IPS DF 6.9 (cell line): ENCODE measurements around the gene IMMP1L.

Experiments used
- DNase-seq: peaks from one replicate; pipeline ENCODE4 v3.0.0-alpha.2; 2013; ENCODE audit warnings: low read depth, low spot score
- H3K27ac ChIP-seq: one replicate; pipeline ENCODE4 v1.5.1; 2013; ENCODE audit warnings: low read length, control low read depth
- H3K27me3 ChIP-seq: 2 replicates; pipeline ENCODE4 v1.6.1; 2013; ENCODE audit warnings: mild to moderate bottlenecking, low read length; ENCODE audit not compliant: control insufficient read depth, insufficient read depth
- H3K36me3 ChIP-seq: 2 replicates; pipeline ENCODE4 v1.6.1; 2013; ENCODE audit warnings: low read length; ENCODE audit not compliant: control insufficient read depth, insufficient read depth
- H3K4me1 ChIP-seq: 2 replicates; pipeline ENCODE4 v1.6.1; 2013; ENCODE audit warnings: low read length; ENCODE audit not compliant: control insufficient read depth, insufficient read depth
- H3K4me3 ChIP-seq: 2 replicates; pipeline ENCODE4 v1.5.1; 2013; ENCODE audit warnings: mild to moderate bottlenecking, low read length
- H3K9me3 ChIP-seq: 2 replicates; pipeline ENCODE4 v1.6.1; 2013; ENCODE audit warnings: low read length, inconsistent platforms; ENCODE audit not compliant: control insufficient read depth, insufficient read depth
- WGBS: extraction: QIAGEN DNeasy Blood & Tissue Kit; methylation state at CpG from one replicate; pipeline ENCODE4 v1.1.7; 2013; ENCODE audit warnings: mixed read lengths, missing lambda C conversion rate; ENCODE audit not compliant: insufficient read length, insufficient coverage; 5-methylcytosine and 5-hydroxymethylcytosine counted together

The IMMP1L gene

DNA sequence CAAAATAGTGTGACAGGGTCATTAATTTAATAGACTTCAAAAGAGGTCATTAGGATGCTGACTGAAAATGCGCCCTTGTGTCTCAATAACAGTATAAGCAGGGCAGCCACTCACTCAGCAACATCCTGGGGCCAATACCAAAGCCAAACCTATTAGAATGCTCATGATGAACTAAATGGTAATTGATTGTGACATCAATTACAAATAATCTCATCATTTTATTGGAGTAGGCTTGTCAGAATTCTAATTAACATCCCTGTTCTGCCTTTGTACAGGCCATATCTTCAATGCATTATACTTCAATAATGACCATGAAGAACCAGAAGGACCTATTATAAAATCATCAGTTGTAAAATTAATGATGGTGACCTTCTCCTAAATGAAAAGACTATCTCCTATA is 75.6 kb downstream of the IMMP1L start:
- DNase-seq, result no peak
- Histone ChIP-seq H3K36me3 (no peaks in the 10 kb centered on the region; the same call in 1 of the 2 replicates), H3K4me3 (no peak overlapping the region), H3K9me3 (no peaks in the 10 kb centered on the region), H3K27ac (no peak overlapping the region), H3K27me3 (no peaks in the 10 kb centered on the region), H3K4me1 (no peaks in the 10 kb centered on the region)
- WGBS, result no CpG with 5 or more reads among the region's 1 CpG

DNA sequence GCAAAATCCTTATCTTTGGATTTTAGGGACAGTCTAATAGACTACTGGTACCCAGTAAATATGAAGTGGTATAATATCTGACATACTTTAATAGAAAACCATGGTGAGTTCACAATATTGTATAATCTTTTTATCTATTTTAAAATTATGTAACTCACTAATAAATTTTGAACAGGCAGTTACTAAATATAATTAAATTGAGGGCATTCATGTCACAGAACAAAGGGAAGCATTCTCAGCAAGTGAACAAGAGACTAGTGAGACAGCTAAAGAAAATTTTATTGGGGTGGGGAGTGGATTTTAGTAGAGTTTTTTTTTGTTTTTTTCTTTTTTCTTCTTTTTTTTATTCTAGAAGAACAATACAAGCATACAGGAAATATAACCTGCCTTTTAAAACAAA is 84.8 kb downstream of the IMMP1L start:
- DNase-seq, result no peak
- Histone ChIP-seq H3K4me3 (no peak overlapping the region), H3K27ac (no peak overlapping the region), H3K27me3 (no peaks in the 10 kb centered on the region), H3K36me3 (no peaks in the 10 kb centered on the region; the same call in 1 of the 2 replicates), H3K4me1 (no peaks in the 10 kb centered on the region), H3K9me3 (no peaks in the 10 kb centered on the region)

- H3K4me3 ChIP-seq, result no peak overlapping the region
- H3K4me1 ChIP-seq, result no peaks in the 10 kb centered on the region
- H3K27me3 ChIP-seq, result no peaks in the 10 kb centered on the region
- no peaks in the 10 kb centered on the region for H3K36me3 ChIP-seq
- H3K9me3 ChIP-seq, result no peaks in the 10 kb centered on the region
- H3K27ac ChIP-seq, result no peak overlapping the region
- DNase-seq, result no peak
- WGBS, result no CpG with 5 or more reads among the region's 1 CpG
Measured at GRCh38 chr11:31422703-31423102, 86.7 kb downstream of the IMMP1L start.

DNA sequence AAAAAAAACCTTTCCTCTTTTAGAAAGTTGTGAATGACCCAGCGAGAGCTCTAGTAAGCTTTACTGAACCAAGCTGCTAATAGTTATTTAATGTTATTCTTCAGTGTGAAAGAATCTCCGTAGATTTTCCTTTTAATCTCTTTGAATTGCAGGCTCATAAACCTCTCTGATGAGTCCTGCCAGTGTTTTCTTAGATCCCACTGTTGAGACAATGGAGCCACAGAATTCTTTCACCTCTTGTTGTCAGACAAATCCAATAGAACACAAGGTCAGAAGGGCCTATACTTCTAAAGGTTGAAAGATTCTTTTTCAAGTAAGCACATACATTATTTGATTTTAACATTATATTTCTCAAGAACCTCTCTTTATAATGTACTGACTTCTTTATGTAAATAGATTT is 87.6 kb downstream of the IMMP1L start:
- H3K27ac ChIP-seq, result no peak overlapping the region
- H3K9me3 ChIP-seq, result no peaks in the 10 kb centered on the region
- no peaks in the 10 kb centered on the region for H3K36me3 ChIP-seq
- WGBS, result no CpG with 5 or more reads among the region's 2 CpGs
- no peak overlapping the region for H3K4me3 ChIP-seq
- no peaks in the 10 kb centered on the region for H3K4me1 ChIP-seq
- H3K27me3 ChIP-seq, result no peaks in the 10 kb centered on the region
- DNase-seq, result no peak

GRCh38 chr11:31419669-31420068 is 89.8 kb downstream of the IMMP1L start:
- no peak overlapping the region for H3K4me3 ChIP-seq
- H3K27ac ChIP-seq, result no peak overlapping the region
- WGBS, result no CpG with 5 or more reads among the region's 1 CpG
- H3K27me3 ChIP-seq, result no peaks in the 10 kb centered on the region
- H3K9me3 ChIP-seq, result no peaks in the 10 kb centered on the region
- DNase-seq, result no peak
- no peaks in the 10 kb centered on the region for H3K4me1 ChIP-seq
- H3K36me3 ChIP-seq, result no peaks in the 10 kb centered on the region

DNA sequence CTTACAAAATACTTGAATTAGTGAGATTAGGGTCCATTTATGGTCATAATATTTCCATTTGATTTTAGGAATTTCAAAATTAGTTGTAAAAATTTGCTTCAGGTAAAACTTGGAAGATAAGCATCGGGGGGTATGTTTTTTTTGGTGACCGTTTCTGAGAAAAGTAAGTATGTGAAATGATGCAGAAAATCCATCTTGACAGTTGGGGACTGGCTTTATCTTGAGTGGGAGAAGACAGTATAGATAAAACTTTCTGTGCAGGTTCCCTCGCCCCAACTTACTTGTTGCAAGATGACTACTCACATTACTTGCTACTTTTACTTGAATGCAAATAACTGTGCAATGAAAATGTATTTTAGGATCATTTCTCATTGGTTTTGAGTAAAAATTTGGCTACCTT is 90.3 kb downstream of the IMMP1L start:
- no peaks in the 10 kb centered on the region for H3K27me3 ChIP-seq
- H3K27ac ChIP-seq, result no peak overlapping the region
- no peak for DNase-seq
- no peaks in the 10 kb centered on the region for H3K9me3 ChIP-seq
- no peak overlapping the region for H3K4me3 ChIP-seq
- WGBS, result no CpG with 5 or more reads among the region's 3 CpGs
- H3K36me3 ChIP-seq, result no peaks in the 10 kb centered on the region
- no peaks in the 10 kb centered on the region for H3K4me1 ChIP-seq

DNA sequence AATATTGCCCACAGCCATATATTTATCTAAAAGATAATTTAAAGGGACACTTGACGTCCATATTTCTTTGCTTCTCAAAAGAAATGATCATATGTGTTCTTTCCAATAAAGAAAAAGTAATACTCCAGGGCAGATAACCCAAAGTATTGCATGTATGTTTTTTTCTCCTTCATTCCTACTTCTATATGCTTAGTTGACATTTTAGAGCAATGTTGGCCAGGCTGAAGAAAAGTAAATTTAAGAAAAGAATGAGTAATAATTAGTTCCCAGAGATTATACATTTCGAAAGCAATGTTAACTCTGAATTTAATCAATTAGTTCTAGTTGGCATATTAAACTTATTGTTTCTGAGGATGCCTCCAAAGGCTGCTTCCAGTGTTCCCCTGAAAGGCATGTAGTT is 91.6 kb downstream of the IMMP1L start:
- H3K36me3 ChIP-seq, result no peaks in the 10 kb centered on the region
- H3K9me3 ChIP-seq, result no peaks in the 10 kb centered on the region
- H3K4me1 ChIP-seq, result no peaks in the 10 kb centered on the region
- H3K27me3 ChIP-seq, result no peaks in the 10 kb centered on the region
- H3K4me3 ChIP-seq, result no peak overlapping the region
- no CpG with 5 or more reads among the region's 2 CpGs for WGBS
- no peak for DNase-seq
- no peak overlapping the region for H3K27ac ChIP-seq

DNA sequence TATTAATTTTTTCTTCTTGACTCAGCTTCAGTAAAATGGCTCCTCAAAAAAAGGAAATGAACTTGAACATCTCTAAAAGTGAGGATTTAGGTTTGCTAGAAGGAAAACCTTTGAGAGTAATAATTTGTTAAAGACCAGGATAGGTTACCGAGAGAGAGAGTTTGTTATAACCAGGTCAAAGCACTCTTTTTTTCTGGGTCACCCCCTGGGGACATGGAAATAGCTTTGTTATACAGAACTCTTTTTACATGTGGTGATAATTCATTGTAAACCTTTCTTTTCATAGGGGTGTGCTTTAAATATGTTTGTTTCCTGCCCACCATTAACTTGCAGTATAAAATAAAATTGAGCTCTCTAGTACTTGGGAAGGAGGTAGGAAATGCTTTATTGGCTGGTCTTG is 92.1 kb downstream of the IMMP1L start:
- DNase-seq, result no peak
- Histone ChIP-seq H3K9me3 (no peaks in the 10 kb centered on the region), H3K36me3 (no peaks in the 10 kb centered on the region), H3K27me3 (no peaks in the 10 kb centered on the region), H3K27ac (no peak overlapping the region), H3K4me3 (no peak overlapping the region), H3K4me1 (no peaks in the 10 kb centered on the region)
- WGBS, result no CpG with 5 or more reads among the region's 1 CpG

DNA sequence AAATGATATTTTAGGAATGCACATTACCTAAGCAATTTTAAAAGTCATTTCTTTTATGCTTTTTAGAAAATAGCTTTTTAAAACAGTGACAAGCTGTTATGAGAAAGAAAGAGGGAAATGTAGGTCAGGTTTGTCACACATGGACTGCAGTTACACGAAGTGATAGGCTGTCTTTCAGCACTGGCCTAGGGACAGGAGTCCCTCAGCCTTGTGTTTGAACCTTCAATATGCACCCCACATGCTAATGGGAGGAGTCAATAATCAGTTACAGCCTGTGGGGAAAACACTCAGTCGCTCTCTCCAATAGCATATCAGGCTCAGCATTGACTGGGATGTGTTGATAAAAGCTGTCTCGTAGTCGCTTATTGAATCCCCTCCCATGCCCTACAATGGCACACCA is 94.0 kb downstream of the IMMP1L start:
- no peak for DNase-seq
- Histone ChIP-seq H3K27me3 (no peaks in the 10 kb centered on the region), H3K27ac (no peak overlapping the region), H3K4me1 (no peaks in the 10 kb centered on the region), H3K9me3 (no peaks in the 10 kb centered on the region), H3K4me3 (no peak overlapping the region), H3K36me3 (no peaks in the 10 kb centered on the region)
- no CpG with 5 or more reads among the region's 4 CpGs for WGBS

- no peak for DNase-seq
- H3K9me3 ChIP-seq, result no peaks in the 10 kb centered on the region
Measured at GRCh38 chr11:31414338-31414737, 95.1 kb downstream of the IMMP1L start.

DNA sequence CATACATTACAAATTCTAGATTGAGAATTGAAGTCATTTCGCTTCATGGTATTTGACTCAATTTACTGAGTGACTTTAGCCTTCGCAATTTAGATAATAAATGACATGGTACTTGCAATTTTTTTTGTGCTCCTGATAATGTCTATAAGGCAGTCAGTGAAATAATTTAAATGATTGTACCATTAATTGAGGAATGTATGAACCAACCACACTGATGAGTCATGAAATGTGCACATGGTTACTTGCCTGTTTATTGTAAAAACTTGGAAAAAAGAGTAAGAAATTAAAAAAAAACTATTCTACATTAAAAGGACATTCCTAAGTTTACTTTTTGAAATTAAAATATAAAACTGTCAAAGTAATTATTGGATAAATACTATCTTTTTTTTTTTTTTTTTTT is 96.5 kb downstream of the IMMP1L start:
- Histone ChIP-seq H3K27me3 (no peaks in the 10 kb centered on the region), H3K36me3 (no peaks in the 10 kb centered on the region), H3K4me3 (no peak overlapping the region), H3K9me3 (no peaks in the 10 kb centered on the region), H3K4me1 (no peaks in the 10 kb centered on the region), H3K27ac (no peak overlapping the region)
- DNase-seq, result no peak
- no CpG with 5 or more reads among the region's 2 CpGs for WGBS

More at GRCh38 chr11:31414338-31414737, 95.1 kb downstream of the IMMP1L start:
- Histone ChIP-seq H3K4me1 (no peaks in the 10 kb centered on the region), H3K36me3 (no peaks in the 10 kb centered on the region), H3K27ac (no peak overlapping the region), H3K4me3 (no peak overlapping the region), H3K27me3 (no peaks in the 10 kb centered on the region)
- WGBS, result 100% methylated on average over 1 of the region's 3 CpGs
